ENCODE data around the gene ERGIC1. TPM values are rescaled to one million over a fixed set of nuclear protein-coding genes. Genes with fewer than 3 reads are reported as not detected.
A peak's percentile ranks its signal among the peaks of the same experiment; 100 is the strongest.

Gene ERGIC1
- total and polyA plus RNA-seq, 2 of the 13 experiments (the other 11 are each of a cell fraction or from before 2014, with no cell fraction given), result 78.5 to 184 TPM

DNA sequence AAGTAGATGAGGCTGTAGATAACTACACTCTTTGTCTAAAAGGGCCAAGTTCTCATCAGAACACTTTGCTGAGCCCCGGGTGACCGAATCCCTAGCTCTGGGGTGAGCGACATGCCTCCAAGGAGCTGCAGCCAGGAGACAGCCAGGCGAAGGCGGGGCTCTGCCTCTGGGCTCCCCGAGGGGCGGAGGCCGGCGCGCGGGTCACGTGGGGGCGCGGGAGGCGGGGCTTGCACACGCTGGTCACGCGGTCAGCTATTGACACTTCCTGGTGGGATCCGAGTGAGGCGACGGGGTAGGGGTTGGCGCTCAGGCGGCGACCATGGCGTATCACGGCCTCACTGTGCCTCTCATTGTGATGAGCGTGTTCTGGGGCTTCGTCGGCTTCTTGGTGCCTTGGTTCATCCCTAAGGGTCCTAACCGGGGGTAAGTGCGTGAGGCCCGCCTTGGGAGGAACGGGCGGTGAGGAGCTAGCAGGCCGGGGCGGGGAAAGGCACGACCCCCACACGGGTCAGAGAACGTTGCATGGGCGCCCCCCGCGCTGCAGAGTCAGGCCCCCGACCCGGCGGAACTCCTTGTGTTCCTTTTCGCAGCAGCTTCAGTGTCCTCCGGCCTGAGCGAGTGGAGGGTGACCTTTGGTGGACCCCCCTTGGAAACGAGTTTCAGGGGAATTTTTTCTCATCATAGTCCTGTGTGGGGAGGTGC lies 149.6 kb downstream of the ERGIC1 start, which contains the start of gene ATP6V0E1 (continued):
- TF ChIP-seq, protein P1, sequence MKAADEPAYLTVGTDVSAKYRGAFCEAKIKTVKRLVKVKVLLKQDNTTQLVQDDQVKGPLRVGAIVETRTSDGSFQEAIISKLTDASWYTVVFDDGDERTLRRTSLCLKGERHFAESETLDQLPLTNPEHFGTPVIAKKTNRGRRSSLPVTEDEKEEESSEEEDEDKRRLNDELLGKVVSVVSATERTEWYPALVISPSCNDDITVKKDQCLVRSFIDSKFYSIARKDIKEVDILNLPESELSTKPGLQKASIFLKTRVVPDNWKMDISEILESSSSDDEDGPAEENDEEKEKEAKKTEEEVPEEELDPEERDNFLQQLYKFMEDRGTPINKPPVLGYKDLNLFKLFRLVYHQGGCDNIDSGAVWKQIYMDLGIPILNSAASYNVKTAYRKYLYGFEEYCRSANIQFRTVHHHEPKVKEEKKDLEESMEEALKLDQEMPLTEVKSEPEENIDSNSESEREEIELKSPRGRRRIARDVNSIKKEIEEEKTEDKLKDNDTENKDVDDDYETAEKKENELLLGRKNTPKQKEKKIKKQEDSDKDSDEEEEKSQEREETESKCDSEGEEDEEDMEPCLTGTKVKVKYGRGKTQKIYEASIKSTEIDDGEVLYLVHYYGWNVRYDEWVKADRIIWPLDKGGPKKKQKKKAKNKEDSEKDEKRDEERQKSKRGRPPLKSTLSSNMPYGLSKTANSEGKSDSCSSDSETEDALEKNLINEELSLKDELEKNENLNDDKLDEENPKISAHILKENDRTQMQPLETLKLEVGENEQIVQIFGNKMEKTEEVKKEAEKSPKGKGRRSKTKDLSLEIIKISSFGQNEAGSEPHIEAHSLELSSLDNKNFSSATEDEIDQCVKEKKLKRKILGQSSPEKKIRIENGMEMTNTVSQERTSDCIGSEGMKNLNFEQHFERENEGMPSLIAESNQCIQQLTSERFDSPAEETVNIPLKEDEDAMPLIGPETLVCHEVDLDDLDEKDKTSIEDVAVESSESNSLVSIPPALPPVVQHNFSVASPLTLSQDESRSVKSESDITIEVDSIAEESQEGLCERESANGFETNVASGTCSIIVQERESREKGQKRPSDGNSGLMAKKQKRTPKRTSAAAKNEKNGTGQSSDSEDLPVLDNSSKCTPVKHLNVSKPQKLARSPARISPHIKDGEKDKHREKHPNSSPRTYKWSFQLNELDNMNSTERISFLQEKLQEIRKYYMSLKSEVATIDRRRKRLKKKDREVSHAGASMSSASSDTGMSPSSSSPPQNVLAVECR (CRISPR knock-in tag; IDR thresholded peaks at IDR 0.05; ENCODE audit: borderline replicate concordance), result peak; percentile 97
- TF ChIP-seq HDAC1 (CRISPR knock-in tag; IDR thresholded peaks at IDR 0.05) (peak; percentile 90), SMARCC2 (IDR thresholded peaks at IDR 0.05) (no peak), KLF15 (CRISPR knock-in tag; IDR thresholded peaks at IDR 0.05; ENCODE audit: borderline replicate concordance) (peak; percentile 62; the same call in 1 of the 2 replicates), ZNF205 (CRISPR knock-in tag; IDR thresholded peaks at IDR 0.05) (peak; percentile 99), ZNF564 (CRISPR knock-in tag; IDR thresholded peaks at IDR 0.05) (no peak), MEIS2 (CRISPR knock-in tag; IDR thresholded peaks at IDR 0.05) (peak; percentile 79; the same call in 1 of the 2 replicates), ZNF547 (CRISPR knock-in tag; IDR thresholded peaks at IDR 0.05) (no peak; the same call in 1 of the 2 replicates), SALL1 (CRISPR knock-in tag; IDR thresholded peaks at IDR 0.05) (peak; percentile 72), AGO1 (IDR thresholded peaks at IDR 0.05; ENCODE audit: low read depth, low read length, poor library complexity, severe bottlenecking) (peak; percentile 55), ZNF782 (CRISPR knock-in tag; IDR thresholded peaks at IDR 0.05; ENCODE audit: borderline replicate concordance) (peak; percentile 38; the same call in 1 of the 2 replicates), NPAS2 (CRISPR knock-in tag; IDR thresholded peaks at IDR 0.05; ENCODE audit: borderline replicate concordance) (no peak), PCBP1 (IDR thresholded peaks at IDR 0.05; ENCODE audit: borderline replicate concordance, low read depth, low read length) (0 out of 2 replicates have a peak, but pooled peaks have one; percentile 67), ZNF572 (CRISPR knock-in tag; IDR thresholded peaks at IDR 0.05) (no peak), ZFAT (CRISPR knock-in tag; conservative IDR thresholded peaks at IDR 0.05) (no peak), ZNF460 (CRISPR knock-in tag; IDR thresholded peaks at IDR 0.05; ENCODE audit: borderline replicate concordance) (no peak), ZNF138 (CRISPR knock-in tag; IDR thresholded peaks at IDR 0.05; ENCODE audit: low read depth) (no peak)
- TF ChIP-seq, protein P2, sequence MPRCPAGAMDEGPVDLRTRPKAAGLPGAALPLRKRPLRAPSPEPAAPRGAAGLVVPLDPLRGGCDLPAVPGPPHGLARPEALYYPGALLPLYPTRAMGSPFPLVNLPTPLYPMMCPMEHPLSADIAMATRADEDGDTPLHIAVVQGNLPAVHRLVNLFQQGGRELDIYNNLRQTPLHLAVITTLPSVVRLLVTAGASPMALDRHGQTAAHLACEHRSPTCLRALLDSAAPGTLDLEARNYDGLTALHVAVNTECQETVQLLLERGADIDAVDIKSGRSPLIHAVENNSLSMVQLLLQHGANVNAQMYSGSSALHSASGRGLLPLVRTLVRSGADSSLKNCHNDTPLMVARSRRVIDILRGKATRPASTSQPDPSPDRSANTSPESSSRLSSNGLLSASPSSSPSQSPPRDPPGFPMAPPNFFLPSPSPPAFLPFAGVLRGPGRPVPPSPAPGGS (CRISPR knock-in tag; IDR thresholded peaks at IDR 0.05), result no peak
- TF ChIP-seq, protein P3, sequence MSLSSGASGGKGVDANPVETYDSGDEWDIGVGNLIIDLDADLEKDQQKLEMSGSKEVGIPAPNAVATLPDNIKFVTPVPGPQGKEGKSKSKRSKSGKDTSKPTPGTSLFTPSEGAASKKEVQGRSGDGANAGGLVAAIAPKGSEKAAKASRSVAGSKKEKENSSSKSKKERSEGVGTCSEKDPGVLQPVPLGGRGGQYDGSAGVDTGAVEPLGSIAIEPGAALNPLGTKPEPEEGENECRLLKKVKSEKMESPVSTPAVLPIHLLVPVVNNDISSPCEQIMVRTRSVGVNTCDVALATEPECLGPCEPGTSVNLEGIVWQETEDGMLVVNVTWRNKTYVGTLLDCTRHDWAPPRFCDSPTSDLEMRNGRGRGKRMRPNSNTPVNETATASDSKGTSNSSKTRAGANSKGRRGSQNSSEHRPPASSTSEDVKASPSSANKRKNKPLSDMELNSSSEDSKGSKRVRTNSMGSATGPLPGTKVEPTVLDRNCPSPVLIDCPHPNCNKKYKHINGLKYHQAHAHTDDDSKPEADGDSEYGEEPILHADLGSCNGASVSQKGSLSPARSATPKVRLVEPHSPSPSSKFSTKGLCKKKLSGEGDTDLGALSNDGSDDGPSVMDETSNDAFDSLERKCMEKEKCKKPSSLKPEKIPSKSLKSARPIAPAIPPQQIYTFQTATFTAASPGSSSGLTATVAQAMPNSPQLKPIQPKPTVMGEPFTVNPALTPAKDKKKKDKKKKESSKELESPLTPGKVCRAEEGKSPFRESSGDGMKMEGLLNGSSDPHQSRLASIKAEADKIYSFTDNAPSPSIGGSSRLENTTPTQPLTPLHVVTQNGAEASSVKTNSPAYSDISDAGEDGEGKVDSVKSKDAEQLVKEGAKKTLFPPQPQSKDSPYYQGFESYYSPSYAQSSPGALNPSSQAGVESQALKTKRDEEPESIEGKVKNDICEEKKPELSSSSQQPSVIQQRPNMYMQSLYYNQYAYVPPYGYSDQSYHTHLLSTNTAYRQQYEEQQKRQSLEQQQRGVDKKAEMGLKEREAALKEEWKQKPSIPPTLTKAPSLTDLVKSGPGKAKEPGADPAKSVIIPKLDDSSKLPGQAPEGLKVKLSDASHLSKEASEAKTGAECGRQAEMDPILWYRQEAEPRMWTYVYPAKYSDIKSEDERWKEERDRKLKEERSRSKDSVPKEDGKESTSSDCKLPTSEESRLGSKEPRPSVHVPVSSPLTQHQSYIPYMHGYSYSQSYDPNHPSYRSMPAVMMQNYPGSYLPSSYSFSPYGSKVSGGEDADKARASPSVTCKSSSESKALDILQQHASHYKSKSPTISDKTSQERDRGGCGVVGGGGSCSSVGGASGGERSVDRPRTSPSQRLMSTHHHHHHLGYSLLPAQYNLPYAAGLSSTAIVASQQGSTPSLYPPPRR (CRISPR knock-in tag; IDR thresholded peaks at IDR 0.05; ENCODE audit: borderline replicate concordance), result no peak; the same call in 1 of the 2 replicates
